A549 (cell line): ENCODE results near the gene ACAP1.

Experiments
- CTCF ChIP-seq: fragments of >200 bp; sonication (Bioruptor Twin); formaldehyde crosslinking; IDR thresholded peaks from 3 replicates; pipeline ENCODE4 v1.5.1; 2016
- NR3C1 ChIP-seq: fragments of >200 bp; sonication (Bioruptor Twin); formaldehyde crosslinking; IDR thresholded peaks from 3 replicates; pipeline ENCODE4 v1.6.1; 2017

GRCh38 chr17:7367083-7367482, 30.8 kb downstream of the ACAP1 start:
- TF ChIP-seq CTCF (no peak), NR3C1 (no peak)
